Body of pancreas (tissue), 4 donors: ENCODE results near the gene WSCD1. TPM values are rescaled to one million over a fixed set of nuclear protein-coding genes. Genes with fewer than 3 reads are reported as not detected.

Source experiments
- ATAC-seq: fragments of 150-250 bp; one replicate; pipeline ENCODE4 v1.9.1; 2016
- DNase-seq, 4 donors: peaks; one replicate each; pipeline ENCODE4 v3.0.0-alpha.2; 2019
- H3K27ac ChIP-seq, 4 donors: fragments of 200-600 bp; sonication (generic); 1 replicate in 3 of 4; 2 replicates in 1 of 4; pipeline versions ENCODE4 v1.5.1 to v1.6.1; 2016 to 2019; ENCODE audit warnings: mild to moderate bottlenecking in 1 of 4, mixed read lengths in 1 of 4, moderate library complexity in 1 of 4
- H3K27me3 ChIP-seq, 2 donors: fragments of 200-600 bp; sonication (generic); one replicate each; pipeline ENCODE4 v1.6.0; 2016; ENCODE audit warnings: mild to moderate bottlenecking in 1 of 2
- H3K36me3 ChIP-seq, 2 donors: fragments of 200-600 bp; sonication (generic); replicated peaks in 1 of 2; 2 replicates each; pipeline ENCODE4 v1.5.1; 2016; ENCODE audit warnings: low read depth in 2 of 2; ENCODE audit not compliant: insufficient read depth in 1 of 2
- H3K4me1 ChIP-seq: fragments of 200-600 bp; sonication (generic); one replicate; pipeline ENCODE4 v1.6.0; 2016
- H3K4me3 ChIP-seq, 2 donors: fragments of 200-600 bp; sonication (generic); 1 replicate in 1 of 2; 2 replicates in 1 of 2; pipeline ENCODE4 v1.5.1; 2016 to 2019
- H3K9me3 ChIP-seq, 3 donors: fragments of 200-600 bp; sonication (generic); 1 replicate in 2 of 3; 2 replicates in 1 of 3; pipeline ENCODE4 v1.5.1; 2016
- POLR2A ChIP-seq, 3 donors: fragments of 450-650 bp; IDR thresholded peaks; one replicate each; pipeline ENCODE4 v1.6.1; 2016; ENCODE audit warnings: antibody characterized with exemption in 3 of 3, mild to moderate bottlenecking in 2 of 3
- WGBS, 2 donors: methylation state at CpG; one replicate each; pipeline ENCODE4 v1.1.5; 2017; 5-methylcytosine and 5-hydroxymethylcytosine counted together
- intact Hi-C: fragments of 100-400 bp; cut with DNase I; formaldehyde crosslinking; loops from one replicate; pipeline ENCODE4 v1.15.1; 2023
- total RNA-seq, 2 donors: library from RNA; depleted of rRNA; stranded (reverse); fragments of >200 nt; gene quantifications; one replicate each; pipeline ENCODE4 v1.1.0, GENCODE V29; 2016
- TF ChIP-seq, protein P1 (sequence below), 7 experiments: fragments of 450-650 bp in 4 of 7; fragments of 200-600 bp in 3 of 7; sonication (generic) in 3 of 7; IDR thresholded peaks; one replicate each; pipeline ENCODE4 v1.5.1; 2016 to 2019; ENCODE audit warnings: antibody characterized with exemption in 7 of 7

The WSCD1 gene
- total RNA-seq, 2 donors from 2014 or later: 1.8 to 3.0 TPM

DNA sequence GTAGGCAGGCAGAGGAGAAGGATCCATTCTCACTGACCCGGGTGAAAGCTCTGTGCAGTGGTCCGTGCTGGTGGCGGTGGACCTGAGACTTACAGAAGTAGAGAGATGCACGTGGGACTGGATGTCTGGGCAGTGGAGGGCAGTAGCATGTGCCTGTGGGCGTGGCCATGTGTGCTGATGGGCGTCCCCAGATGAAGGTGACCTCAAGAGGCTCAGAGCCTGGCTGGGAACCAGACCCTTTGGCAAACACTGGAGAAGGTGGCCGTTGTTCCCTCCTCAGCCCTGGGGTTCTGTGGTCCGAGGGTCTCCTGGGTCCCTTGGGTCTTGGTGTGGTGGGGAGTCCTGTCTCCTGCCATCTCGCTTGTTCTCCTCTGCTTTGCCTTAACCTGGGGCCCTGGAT is 15.6 kb downstream of the WSCD1 start:
- no peak for DNase-seq
- intact Hi-C loops: no loop called here
- Histone ChIP-seq H3K4me3 (no peak overlapping the region), H3K27me3 (no peaks in the 10 kb centered on the region), H3K27ac (no peak overlapping the region), H3K36me3 (no peaks in the 10 kb centered on the region), H3K9me3 (no peaks in the 10 kb centered on the region), H3K4me1 (no peaks in the 10 kb centered on the region)
- TF ChIP-seq, protein P1, sequence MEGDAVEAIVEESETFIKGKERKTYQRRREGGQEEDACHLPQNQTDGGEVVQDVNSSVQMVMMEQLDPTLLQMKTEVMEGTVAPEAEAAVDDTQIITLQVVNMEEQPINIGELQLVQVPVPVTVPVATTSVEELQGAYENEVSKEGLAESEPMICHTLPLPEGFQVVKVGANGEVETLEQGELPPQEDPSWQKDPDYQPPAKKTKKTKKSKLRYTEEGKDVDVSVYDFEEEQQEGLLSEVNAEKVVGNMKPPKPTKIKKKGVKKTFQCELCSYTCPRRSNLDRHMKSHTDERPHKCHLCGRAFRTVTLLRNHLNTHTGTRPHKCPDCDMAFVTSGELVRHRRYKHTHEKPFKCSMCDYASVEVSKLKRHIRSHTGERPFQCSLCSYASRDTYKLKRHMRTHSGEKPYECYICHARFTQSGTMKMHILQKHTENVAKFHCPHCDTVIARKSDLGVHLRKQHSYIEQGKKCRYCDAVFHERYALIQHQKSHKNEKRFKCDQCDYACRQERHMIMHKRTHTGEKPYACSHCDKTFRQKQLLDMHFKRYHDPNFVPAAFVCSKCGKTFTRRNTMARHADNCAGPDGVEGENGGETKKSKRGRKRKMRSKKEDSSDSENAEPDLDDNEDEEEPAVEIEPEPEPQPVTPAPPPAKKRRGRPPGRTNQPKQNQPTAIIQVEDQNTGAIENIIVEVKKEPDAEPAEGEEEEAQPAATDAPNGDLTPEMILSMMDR (IDR thresholded peaks at IDR 0.05): no peak
- TF ChIP-seq POLR2A (IDR thresholded peaks at IDR 0.05): no peak
- ATAC-seq: no peak
- WGBS, 2 donors: 73 to 79% methylated on average over 7 to 9 of the region's 9 CpGs

DNA sequence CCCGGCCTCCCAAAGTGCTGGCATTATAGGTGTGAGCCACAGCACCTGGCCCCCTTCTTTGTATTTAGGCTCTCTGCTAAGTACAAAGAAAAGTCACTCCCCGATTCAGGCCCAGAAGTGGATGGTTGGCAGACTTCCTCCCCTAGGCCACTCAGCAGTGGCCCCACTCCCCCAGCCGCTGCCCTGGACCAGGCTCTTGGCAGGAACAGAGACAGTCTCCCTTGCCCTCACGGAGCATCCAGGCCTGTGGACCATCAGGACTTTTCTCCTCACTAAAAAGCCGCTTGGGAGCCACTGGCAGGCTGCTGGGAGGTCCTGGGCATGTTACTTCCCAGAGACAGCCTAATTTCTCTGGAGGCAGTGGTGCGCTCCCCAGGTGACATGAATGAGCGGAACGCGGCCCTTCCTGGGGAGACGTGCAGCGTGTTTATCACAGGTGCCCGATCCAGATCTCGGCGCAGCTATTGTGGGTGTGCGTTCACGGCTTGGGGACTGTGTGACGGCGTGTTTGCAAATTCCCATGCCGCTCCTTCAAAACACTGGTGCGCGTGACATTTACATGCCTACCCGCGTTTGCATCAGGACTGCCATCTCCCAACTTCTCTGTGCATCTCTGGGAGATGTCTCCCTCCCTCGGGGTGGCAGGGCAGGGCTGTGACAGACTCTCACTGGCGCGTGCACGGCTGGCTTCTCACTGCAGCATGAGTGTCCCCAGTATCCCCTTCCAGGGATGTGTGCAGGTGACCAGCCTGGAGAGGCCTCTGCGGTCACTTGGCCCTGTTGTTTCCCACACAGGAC is 16.6 kb downstream of the WSCD1 start:
- ATAC-seq: no peak
- Histone ChIP-seq H3K27ac (no peak overlapping the region), H3K4me3 (no peak overlapping the region), H3K36me3 (no peaks in the 10 kb centered on the region), H3K27me3 (no peaks in the 10 kb centered on the region), H3K9me3 (no peaks in the 10 kb centered on the region), H3K4me1 (no peaks in the 10 kb centered on the region)
- no peak for TF ChIP-seq POLR2A (IDR thresholded peaks at IDR 0.05)
- TF ChIP-seq, protein P1 (IDR thresholded peaks at IDR 0.05): no peak
- no peak for DNase-seq
- 91 to 98% methylated on average over 8 to 27 of the region's 28 CpGs for WGBS, 2 donors
- intact Hi-C loops: no loop called here

DNA sequence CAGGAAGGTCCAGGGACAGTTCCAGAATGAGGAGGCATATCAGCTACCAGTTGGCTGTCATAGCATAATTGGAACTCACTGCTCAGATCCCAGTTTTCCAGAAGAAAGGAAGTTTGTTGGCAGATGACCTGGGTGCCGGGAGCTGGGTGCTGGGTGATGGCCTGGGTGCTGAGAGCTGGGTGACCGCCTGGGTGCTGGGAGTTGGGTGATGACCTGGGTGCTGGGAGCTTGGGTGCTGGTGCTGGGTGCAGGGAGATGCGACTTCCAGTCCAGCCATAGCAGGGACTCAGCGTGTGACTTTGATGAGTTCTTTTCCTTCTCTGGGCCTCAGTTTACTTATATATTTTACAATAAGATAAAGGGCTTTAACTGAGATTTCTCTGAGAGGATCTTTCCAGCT is 18.0 kb downstream of the WSCD1 start:
- WGBS, 2 donors: 89 to 90% methylated on average over 3 of the region's 4 CpGs
- intact Hi-C loops: no loop called here
- TF ChIP-seq, protein P1 (IDR thresholded peaks at IDR 0.05): no peak

DNA sequence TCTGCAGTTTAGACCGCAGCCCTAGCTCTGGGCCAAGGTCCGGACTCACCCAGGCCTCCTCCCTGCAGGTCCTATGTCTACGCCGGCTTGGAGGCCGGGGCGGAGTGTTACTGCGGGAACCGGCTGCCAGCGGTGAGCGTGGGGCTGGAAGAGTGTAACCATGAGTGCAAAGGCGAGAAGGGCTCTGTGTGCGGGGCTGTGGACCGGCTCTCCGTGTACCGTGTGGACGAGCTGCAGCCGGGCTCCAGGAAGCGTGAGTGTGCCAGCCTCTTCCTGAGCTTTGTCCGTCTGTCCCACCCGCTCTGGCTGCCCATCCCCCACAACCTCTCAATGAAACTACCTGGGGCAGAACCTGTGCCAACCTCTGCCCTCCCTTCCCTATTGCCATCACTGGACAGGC is 20.1 kb downstream of the WSCD1 start:
- 93 to 94% methylated on average over 20 of the region's 20 CpGs for WGBS, 2 donors
- no peak overlapping the region for H3K4me3 ChIP-seq
- ATAC-seq (no peak), DNase-seq (no peak)
- no peak overlapping the region for H3K27ac ChIP-seq
- H3K36me3 ChIP-seq: no peaks in the 10 kb centered on the region
- no peaks in the 10 kb centered on the region for H3K27me3 ChIP-seq
- TF ChIP-seq POLR2A (IDR thresholded peaks at IDR 0.05): no peak
- TF ChIP-seq, protein P1 (IDR thresholded peaks at IDR 0.05): no peak
- no peaks in the 10 kb centered on the region for H3K4me1 ChIP-seq
- H3K9me3 ChIP-seq: no peaks in the 10 kb centered on the region
- intact Hi-C loops: no loop called here

More for the DNA sequence above, 18.0 kb downstream of the WSCD1 start:
- Histone ChIP-seq H3K4me3 (no peak overlapping the region), H3K9me3 (no peaks in the 10 kb centered on the region), H3K27me3 (no peaks in the 10 kb centered on the region), H3K36me3 (no peaks in the 10 kb centered on the region), H3K27ac (no peak overlapping the region), H3K4me1 (no peaks in the 10 kb centered on the region)
- DNase-seq: no peak
- no peak for ATAC-seq
